ENCODE results near the gene NIT1. TPM values are rescaled to one million over a fixed set of nuclear protein-coding genes. Genes with fewer than 3 reads are reported as not detected.

Gene NIT1
- total RNA-seq, 1 experiment from 2014 or later: 39.6 TPM

GRCh38 chr1:161094481-161094880 is 23.4 kb upstream of the NIT1 start:
- H4K20me1 ChIP-seq (ENCODE audit: control insufficient read depth, insufficient read depth, insufficient read length): no peaks in the 10 kb centered on the region

More at GRCh38 chr1:161094481-161094880, 23.4 kb upstream of the NIT1 start:
- Histone ChIP-seq H2BK5ac (ENCODE audit: insufficient read length, low read length) (no peak overlapping the region), H2BK15ac (ENCODE audit: low read depth, low read length) (no peak overlapping the region), H3K9ac (ENCODE audit: extremely low read depth, insufficient read length, low read length) (no peak overlapping the region), H3K4ac (ENCODE audit: low read depth, low read length) (no peak overlapping the region), H3K27me3 (ENCODE audit: insufficient read depth, low read length) (no peaks in the 10 kb centered on the region; the same call in 1 of the 2 replicates), H3K4me2 (ENCODE audit: insufficient read depth, insufficient read length, low read length) (no peak overlapping the region), H4K8ac (replicated peaks; ENCODE audit: insufficient read length, low read depth, low read length) (no peak overlapping the region), H3K79me2 (ENCODE audit: insufficient read depth, low read length) (no peaks in the 10 kb centered on the region), H3T11ph (ENCODE audit: low read length) (no peak overlapping the region), H2AK5ac (ENCODE audit: insufficient read length, low read length) (no peak overlapping the region), H2BK20ac (ENCODE audit: low read depth, low read length, poor library complexity, severe bottlenecking) (no peak overlapping the region), H2BK120ac (ENCODE audit: low read depth, low read length, poor library complexity, severe bottlenecking) (no peak overlapping the region), H3K4me1 (ENCODE audit: insufficient read depth, low read length) (no peaks in the 10 kb centered on the region), H3K79me1 (ENCODE audit: insufficient read depth, low read depth, low read length, poor library complexity, severe bottlenecking) (no peaks in the 10 kb centered on the region), H3K18ac (ENCODE audit: insufficient read length, low read depth, low read length) (no peak overlapping the region), H3K27ac (ENCODE audit: insufficient read length, low read depth, low read length) (no peak overlapping the region), H4K5ac (ENCODE audit: insufficient read length, low read depth, low read length) (no peak overlapping the region), H3K56ac (ENCODE audit: insufficient read length, low read depth, low read length) (no peak overlapping the region), H2AFZ (ENCODE audit: low read length) (no peak overlapping the region), H3K9me3 (ENCODE audit: control insufficient read depth, low read depth, low read length) (no peaks in the 10 kb centered on the region), H4K91ac (ENCODE audit: insufficient read length, low read depth, low read length) (no peak overlapping the region), H3K23ac (ENCODE audit: insufficient read length, low read depth, low read length) (no peak overlapping the region), H3K23me2 (ENCODE audit: insufficient read length, low read depth, low read length, poor library complexity, severe bottlenecking) (peaks cover 10% of the 10 kb centered on the region), H2BK12ac (ENCODE audit: insufficient read length, low read depth, low read length) (no peak overlapping the region), H3K14ac (ENCODE audit: insufficient read depth, low read length) (no peak overlapping the region)
- no peak for TF ChIP-seq CTCF (conservative IDR thresholded peaks at IDR 0.05)
- no peak overlapping the region for H3K4me3 Mint-ChIP-seq
- DNase-seq: no peak
- peaks cover 11% of the 10 kb centered on the region for H3K27me3 Mint-ChIP-seq (ENCODE audit: low read depth)
- no peaks in the 10 kb centered on the region; a peak in 1 of 5 replicates for H3K9me3 Mint-ChIP-seq
- H3K27ac Mint-ChIP-seq: no peak overlapping the region
- H3K36me3 Mint-ChIP-seq (ENCODE audit: insufficient read depth in 1 of 3, low read depth in 3 of 3): peaks cover 0 to under 1% (median under 1%) of the 10 kb centered on the region in 3 experiments; a peak in 3 of 7 replicates
- peaks cover 8 to 9% of the 10 kb centered on the region in 2 experiments for H3K4me1 Mint-ChIP-seq
- no CpG with 5 or more reads among the region's 14 CpGs for WGBS (ENCODE audit: extremely low coverage, insufficient read length, low lambda C conversion rate)
